PC-3 (cell line): ENCODE results near the gene CAPN8.

Experiments
- EZH2 ChIP-seq: fragments of 300-600 bp; sonication (generic); IDR thresholded peaks from one replicate; pipeline ENCODE4 v1.6.1; 2017; ENCODE audit warnings: antibody characterized with exemption, mild to moderate bottlenecking, low read length; ENCODE audit not compliant: unreplicated experiment
- EZH2phosphoT487 ChIP-seq: fragments of 300-600 bp; sonication (generic); IDR thresholded peaks from 2 replicates; pipeline ENCODE4 v1.6.1; 2018; ENCODE audit warnings: mild to moderate bottlenecking, antibody characterized with exemption, low read length, borderline replicate concordance
- TF ChIP-seq, protein P1 (sequence below): fragments of 300-600 bp; sonication (generic); conservative IDR thresholded peaks from 2 replicates; pipeline ENCODE4 v1.5.1; 2017; ENCODE audit warnings: antibody characterized with exemption, low read depth, mild to moderate bottlenecking, low read length

DNA sequence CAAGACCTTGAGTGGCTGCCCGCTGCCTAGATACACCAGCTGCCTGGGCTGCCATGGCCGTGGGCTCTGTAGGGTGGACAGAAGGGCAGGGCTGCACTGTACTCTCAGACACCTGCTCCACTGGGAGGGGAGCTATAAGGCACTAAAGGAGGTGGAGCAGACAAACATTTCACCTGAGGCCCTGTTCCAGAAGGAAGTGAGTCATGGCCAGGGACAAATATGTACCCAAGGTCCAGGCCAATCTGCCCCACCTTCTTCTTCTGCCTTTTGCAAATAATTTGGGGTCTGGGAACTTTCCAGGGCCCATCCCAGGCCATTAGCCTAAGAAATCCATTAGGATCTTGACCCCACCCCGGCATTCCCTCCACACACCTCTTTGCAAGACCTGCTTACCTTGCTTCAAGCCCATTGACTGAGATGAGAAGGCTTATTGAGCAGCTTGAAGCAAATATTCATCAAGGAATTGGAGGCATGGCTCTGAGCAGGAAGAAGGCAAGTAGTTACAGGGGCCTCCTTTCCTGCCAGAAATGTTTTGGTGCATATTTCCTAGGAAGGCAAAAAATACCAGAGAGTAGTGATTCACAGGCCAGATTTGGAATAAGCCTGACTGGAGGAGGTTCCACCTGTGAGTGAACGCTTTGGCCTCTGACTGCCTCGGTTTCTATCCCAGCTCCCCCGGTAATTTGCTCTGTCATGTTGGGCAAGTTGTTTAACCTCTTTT is at the start of gene CAPN8:
- TF ChIP-seq EZH2phosphoT487: no peak
- TF ChIP-seq EZH2: no peak
- TF ChIP-seq, protein P1, sequence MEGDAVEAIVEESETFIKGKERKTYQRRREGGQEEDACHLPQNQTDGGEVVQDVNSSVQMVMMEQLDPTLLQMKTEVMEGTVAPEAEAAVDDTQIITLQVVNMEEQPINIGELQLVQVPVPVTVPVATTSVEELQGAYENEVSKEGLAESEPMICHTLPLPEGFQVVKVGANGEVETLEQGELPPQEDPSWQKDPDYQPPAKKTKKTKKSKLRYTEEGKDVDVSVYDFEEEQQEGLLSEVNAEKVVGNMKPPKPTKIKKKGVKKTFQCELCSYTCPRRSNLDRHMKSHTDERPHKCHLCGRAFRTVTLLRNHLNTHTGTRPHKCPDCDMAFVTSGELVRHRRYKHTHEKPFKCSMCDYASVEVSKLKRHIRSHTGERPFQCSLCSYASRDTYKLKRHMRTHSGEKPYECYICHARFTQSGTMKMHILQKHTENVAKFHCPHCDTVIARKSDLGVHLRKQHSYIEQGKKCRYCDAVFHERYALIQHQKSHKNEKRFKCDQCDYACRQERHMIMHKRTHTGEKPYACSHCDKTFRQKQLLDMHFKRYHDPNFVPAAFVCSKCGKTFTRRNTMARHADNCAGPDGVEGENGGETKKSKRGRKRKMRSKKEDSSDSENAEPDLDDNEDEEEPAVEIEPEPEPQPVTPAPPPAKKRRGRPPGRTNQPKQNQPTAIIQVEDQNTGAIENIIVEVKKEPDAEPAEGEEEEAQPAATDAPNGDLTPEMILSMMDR: no peak
